ENCODE results near the gene SYNJ2BP. TPM values are rescaled to one million over a fixed set of nuclear protein-coding genes. Genes with fewer than 3 reads are reported as not detected.
A peak's percentile ranks its signal among the peaks of the same experiment; 100 is the strongest.
"Not testable (repeated sequence)": the region's sequence is repeated elsewhere in the genome, so short reads cannot be mapped to it uniquely, and the experiment has no call there.

The SYNJ2BP gene
- total and polyA plus RNA-seq, 3 donors from 2014 or later, result 16.2 to 59.9 (median 21.9) TPM

DNA sequence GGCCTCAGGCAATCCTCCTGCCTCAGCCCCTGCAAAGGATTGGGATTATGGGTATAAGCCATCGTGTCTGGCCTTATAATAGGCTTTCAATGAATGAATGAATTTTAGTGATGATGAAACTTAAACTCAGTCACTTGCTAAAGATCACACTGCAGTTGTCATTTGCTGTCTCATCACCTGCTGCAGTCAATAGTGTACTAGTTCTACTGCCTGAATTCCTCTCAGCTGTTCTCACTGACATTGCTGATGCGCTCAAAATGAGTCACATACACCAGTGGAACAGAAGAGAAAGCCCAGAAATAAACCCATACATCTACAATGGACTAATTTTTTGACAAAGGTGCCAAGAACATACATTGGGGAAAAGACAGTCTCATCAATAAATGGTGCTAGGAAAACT, 5.6 kb upstream of the SYNJ2BP start:
- intact Hi-C loops (cut with DNase I; ENCODE audit: low total_unique reads), result no loop called here
- no peaks in the 10 kb centered on the region for H3K9me3 ChIP-seq

DNA sequence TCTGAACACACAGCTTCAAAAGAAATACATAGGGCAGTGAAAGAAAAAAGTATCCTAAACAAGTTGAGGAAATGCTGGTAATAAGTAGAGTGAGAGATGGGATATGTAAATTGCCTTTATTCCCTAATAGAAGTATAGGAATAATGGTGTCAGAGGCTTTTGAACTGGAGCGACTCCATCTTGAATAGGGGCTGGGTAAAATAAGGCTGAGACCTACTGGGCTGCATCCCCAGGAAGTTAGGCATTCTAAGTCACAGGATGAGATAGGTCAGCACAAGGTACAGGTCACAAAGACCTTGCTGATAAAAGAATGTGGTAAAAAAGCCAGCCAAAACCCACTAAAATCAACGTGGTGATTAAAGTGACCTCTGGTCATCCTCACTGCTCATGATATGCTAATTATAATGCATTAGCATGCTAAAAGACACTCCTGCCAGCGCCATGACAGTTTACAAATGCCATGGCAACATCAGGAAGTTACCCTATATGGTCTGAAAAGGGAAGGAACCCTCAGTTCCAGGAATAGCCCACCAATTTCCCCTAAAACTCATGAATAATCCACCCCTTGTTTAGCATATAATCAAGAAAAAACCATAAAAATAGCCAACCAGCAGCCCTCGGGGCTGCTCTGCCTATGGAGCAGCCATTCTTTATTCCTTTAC, 2.5 kb upstream of the SYNJ2BP start:
- DNase-seq; H3K9me3 ChIP-seq; H3K27ac ChIP-seq; intact Hi-C loops (cut with DNase I; ENCODE audit: low total_unique reads); H3K4me1 ChIP-seq; H3K36me3 ChIP-seq (ENCODE audit: low read depth, missing control alignments); H3K27me3 ChIP-seq; H3K4me3 ChIP-seq: not testable (repeated sequence)
- WGBS, 2 donors, result 64 to 68% methylated on average over 4 of the region's 4 CpGs

More for the DNA sequence above, 5.6 kb upstream of the SYNJ2BP start:
- DNase-seq, result no peak
- TF ChIP-seq POLR2A (IDR thresholded peaks at IDR 0.05), result no peak
- TF ChIP-seq, protein P1, sequence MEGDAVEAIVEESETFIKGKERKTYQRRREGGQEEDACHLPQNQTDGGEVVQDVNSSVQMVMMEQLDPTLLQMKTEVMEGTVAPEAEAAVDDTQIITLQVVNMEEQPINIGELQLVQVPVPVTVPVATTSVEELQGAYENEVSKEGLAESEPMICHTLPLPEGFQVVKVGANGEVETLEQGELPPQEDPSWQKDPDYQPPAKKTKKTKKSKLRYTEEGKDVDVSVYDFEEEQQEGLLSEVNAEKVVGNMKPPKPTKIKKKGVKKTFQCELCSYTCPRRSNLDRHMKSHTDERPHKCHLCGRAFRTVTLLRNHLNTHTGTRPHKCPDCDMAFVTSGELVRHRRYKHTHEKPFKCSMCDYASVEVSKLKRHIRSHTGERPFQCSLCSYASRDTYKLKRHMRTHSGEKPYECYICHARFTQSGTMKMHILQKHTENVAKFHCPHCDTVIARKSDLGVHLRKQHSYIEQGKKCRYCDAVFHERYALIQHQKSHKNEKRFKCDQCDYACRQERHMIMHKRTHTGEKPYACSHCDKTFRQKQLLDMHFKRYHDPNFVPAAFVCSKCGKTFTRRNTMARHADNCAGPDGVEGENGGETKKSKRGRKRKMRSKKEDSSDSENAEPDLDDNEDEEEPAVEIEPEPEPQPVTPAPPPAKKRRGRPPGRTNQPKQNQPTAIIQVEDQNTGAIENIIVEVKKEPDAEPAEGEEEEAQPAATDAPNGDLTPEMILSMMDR (IDR thresholded peaks at IDR 0.05), result no peak
- 90% methylated on average over 2 of the region's 2 CpGs for WGBS, 2 donors
- no peaks in the 10 kb centered on the region for H3K36me3 ChIP-seq (ENCODE audit: low read depth, missing control alignments)
- no peak overlapping the region for H3K4me3 ChIP-seq
- H3K27me3 ChIP-seq, result no peaks in the 10 kb centered on the region
- H3K27ac ChIP-seq, result no peak overlapping the region
- H3K4me1 ChIP-seq, result no peaks in the 10 kb centered on the region

GRCh38 chr14:70416338-70416724, 559 bp downstream of the SYNJ2BP start:
- peak overlapping the region in 1 of 2 donors; percentile 54 for H3K27ac ChIP-seq
- H3K27me3 ChIP-seq, result no peaks in the 10 kb centered on the region
- peaks cover 7% of the 10 kb centered on the region for H3K4me1 ChIP-seq
- TF ChIP-seq, protein P1 (IDR thresholded peaks at IDR 0.05), result no peak
- no peak for TF ChIP-seq POLR2A (IDR thresholded peaks at IDR 0.05)
- intact Hi-C loops (cut with DNase I; ENCODE audit: low total_unique reads), result no loop called here
- DNase-seq, result no peak
- peak overlapping the region; percentile 75 to 84 for H3K4me3 ChIP-seq
- H3K36me3 ChIP-seq (ENCODE audit: low read depth, missing control alignments), result no peaks in the 10 kb centered on the region
- 2 to 3% methylated on average over 9 of the region's 9 CpGs for WGBS, 2 donors
- no peaks in the 10 kb centered on the region for H3K9me3 ChIP-seq

GRCh38 chr14:70415788-70416187, 1.1 kb downstream of the SYNJ2BP start:
- TF ChIP-seq POLR2A (IDR thresholded peaks at IDR 0.05), result no peak
- TF ChIP-seq, protein P1 (IDR thresholded peaks at IDR 0.05), result no peak
- 26 to 58% methylated on average over 2 of the region's 2 CpGs for WGBS, 2 donors
- no peak overlapping the region for H3K4me3 ChIP-seq
- intact Hi-C loops (cut with DNase I; ENCODE audit: low total_unique reads), result no loop called here
- peaks cover 7% of the 10 kb centered on the region for H3K4me1 ChIP-seq
- no peak for DNase-seq
- H3K36me3 ChIP-seq (ENCODE audit: low read depth, missing control alignments), result no peaks in the 10 kb centered on the region
- H3K27ac ChIP-seq, result no peak overlapping the region
- H3K9me3 ChIP-seq, result no peaks in the 10 kb centered on the region
- H3K27me3 ChIP-seq, result no peaks in the 10 kb centered on the region

DNA sequence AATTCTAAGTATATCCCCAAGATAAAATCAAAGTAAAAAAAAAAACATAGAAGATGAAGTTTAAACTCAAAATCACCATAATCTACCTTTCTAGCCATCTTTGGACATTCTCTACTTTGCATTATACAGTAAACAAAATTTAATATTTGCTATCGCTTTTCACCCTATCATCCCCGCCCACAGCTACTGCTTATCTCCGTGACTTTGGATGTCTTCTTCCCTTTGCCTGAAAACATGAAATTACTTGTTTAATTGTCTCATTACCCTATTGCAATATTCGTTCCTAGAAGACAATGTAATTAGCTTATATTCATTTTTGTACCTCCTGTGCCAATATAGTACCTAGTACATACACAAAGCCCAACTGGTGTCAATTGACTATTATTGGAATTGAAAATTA, 9.3 kb downstream of the SYNJ2BP start:
- intact Hi-C loops (cut with DNase I; ENCODE audit: low total_unique reads), result no loop called here
- Histone ChIP-seq H3K9me3 (no peaks in the 10 kb centered on the region), H3K36me3 (ENCODE audit: low read depth, missing control alignments) (no peaks in the 10 kb centered on the region), H3K27ac (no peak overlapping the region), H3K27me3 (no peaks in the 10 kb centered on the region), H3K4me1 (no peaks in the 10 kb centered on the region), H3K4me3 (no peak overlapping the region)
- WGBS, 2 donors, result 83 to 90% methylated on average over 4 of the region's 4 CpGs
- TF ChIP-seq, protein P1 (IDR thresholded peaks at IDR 0.05), result no peak
- TF ChIP-seq POLR2A (IDR thresholded peaks at IDR 0.05), result no peak
- DNase-seq, result no peak

DNA sequence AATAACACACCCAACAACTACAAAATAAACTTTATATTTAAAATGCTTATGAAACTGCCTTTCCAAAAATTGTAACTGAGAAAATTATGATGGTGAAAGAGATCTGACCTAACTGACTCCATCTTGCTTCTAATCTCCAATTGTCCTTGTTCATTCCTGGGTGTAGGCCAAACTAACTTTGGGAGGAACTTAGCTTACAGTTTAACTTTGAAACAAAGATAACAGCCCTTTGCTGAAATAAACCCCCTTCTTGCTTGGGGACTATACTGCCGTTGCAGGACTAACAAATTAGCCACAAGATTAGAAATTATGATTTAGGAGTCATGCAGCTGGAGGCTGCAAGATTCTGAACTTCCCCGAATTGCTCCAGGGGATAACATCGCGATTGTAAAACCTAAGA, 10.7 kb downstream of the SYNJ2BP start:
- H3K27ac ChIP-seq; H3K36me3 ChIP-seq (ENCODE audit: low read depth, missing control alignments); H3K4me1 ChIP-seq; DNase-seq; H3K4me3 ChIP-seq; intact Hi-C loops (cut with DNase I; ENCODE audit: low total_unique reads); H3K9me3 ChIP-seq; H3K27me3 ChIP-seq: not testable (repeated sequence)
- 79 to 83% methylated on average over 4 of the region's 4 CpGs for WGBS, 2 donors

DNA sequence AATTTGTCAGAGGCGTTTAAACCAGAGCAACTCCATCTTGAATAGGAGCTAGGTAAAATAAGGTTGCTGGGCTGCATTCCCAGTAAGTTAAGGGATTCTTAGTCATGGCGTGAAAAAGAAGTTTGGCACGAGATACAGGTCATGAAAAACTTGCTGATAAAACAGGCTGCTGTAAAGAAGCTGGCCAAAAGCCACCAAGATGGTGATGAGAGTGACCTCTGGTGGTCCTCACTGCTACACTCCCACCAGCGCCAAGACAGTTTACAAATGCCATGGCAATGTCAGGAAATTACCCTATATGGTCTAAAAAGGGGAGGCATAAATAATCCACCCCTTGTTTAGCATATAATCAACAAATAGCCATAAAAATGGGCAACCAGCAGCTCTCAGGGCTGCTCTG, 13.6 kb downstream of the SYNJ2BP start:
- H3K27ac ChIP-seq; H3K4me3 ChIP-seq; intact Hi-C loops (cut with DNase I; ENCODE audit: low total_unique reads); DNase-seq; H3K27me3 ChIP-seq; H3K9me3 ChIP-seq; H3K4me1 ChIP-seq; H3K36me3 ChIP-seq (ENCODE audit: low read depth, missing control alignments): not testable (repeated sequence)
- 63 to 66% methylated on average over 4 of the region's 4 CpGs for WGBS, 2 donors

Measured in testis (tissue), 3 donors.